ENCODE data around the gene ANKRD6.

- TF ChIP-seq, protein P1, sequence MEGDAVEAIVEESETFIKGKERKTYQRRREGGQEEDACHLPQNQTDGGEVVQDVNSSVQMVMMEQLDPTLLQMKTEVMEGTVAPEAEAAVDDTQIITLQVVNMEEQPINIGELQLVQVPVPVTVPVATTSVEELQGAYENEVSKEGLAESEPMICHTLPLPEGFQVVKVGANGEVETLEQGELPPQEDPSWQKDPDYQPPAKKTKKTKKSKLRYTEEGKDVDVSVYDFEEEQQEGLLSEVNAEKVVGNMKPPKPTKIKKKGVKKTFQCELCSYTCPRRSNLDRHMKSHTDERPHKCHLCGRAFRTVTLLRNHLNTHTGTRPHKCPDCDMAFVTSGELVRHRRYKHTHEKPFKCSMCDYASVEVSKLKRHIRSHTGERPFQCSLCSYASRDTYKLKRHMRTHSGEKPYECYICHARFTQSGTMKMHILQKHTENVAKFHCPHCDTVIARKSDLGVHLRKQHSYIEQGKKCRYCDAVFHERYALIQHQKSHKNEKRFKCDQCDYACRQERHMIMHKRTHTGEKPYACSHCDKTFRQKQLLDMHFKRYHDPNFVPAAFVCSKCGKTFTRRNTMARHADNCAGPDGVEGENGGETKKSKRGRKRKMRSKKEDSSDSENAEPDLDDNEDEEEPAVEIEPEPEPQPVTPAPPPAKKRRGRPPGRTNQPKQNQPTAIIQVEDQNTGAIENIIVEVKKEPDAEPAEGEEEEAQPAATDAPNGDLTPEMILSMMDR (IDR thresholded peaks at IDR 0.05), result no peak
- TF ChIP-seq, protein P2, sequence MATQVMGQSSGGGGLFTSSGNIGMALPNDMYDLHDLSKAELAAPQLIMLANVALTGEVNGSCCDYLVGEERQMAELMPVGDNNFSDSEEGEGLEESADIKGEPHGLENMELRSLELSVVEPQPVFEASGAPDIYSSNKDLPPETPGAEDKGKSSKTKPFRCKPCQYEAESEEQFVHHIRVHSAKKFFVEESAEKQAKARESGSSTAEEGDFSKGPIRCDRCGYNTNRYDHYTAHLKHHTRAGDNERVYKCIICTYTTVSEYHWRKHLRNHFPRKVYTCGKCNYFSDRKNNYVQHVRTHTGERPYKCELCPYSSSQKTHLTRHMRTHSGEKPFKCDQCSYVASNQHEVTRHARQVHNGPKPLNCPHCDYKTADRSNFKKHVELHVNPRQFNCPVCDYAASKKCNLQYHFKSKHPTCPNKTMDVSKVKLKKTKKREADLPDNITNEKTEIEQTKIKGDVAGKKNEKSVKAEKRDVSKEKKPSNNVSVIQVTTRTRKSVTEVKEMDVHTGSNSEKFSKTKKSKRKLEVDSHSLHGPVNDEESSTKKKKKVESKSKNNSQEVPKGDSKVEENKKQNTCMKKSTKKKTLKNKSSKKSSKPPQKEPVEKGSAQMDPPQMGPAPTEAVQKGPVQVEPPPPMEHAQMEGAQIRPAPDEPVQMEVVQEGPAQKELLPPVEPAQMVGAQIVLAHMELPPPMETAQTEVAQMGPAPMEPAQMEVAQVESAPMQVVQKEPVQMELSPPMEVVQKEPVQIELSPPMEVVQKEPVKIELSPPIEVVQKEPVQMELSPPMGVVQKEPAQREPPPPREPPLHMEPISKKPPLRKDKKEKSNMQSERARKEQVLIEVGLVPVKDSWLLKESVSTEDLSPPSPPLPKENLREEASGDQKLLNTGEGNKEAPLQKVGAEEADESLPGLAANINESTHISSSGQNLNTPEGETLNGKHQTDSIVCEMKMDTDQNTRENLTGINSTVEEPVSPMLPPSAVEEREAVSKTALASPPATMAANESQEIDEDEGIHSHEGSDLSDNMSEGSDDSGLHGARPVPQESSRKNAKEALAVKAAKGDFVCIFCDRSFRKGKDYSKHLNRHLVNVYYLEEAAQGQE (IDR thresholded peaks at IDR 0.05; ENCODE audit: insufficient read depth in 1 of 2, low read depth in 2 of 2, low read length in 1 of 2), result no peak
- TF ChIP-seq POLR2AphosphoS5 (IDR thresholded peaks at IDR 0.05; ENCODE audit: low read depth, low read length), result no peak
- no peak for TF ChIP-seq SIN3A (IDR thresholded peaks at IDR 0.05; ENCODE audit: borderline replicate concordance, insufficient read depth, low read depth, low read length)
Observed at GRCh38 chr6:89398762-89399525, 34.0 kb upstream of the ANKRD6 start.
